ENCODE measurements around the gene KLK14.

GRCh38 chr19:51070334-51071094 lies 12.2 kb downstream of the KLK14 start:
- TF ChIP-seq CTCF (conservative IDR thresholded peaks at IDR 0.05; ENCODE audit: low read length) = no peak
- TF ChIP-seq EZH2phosphoT487 (IDR thresholded peaks at IDR 0.05; ENCODE audit: borderline replicate concordance, low read depth, low read length) = no peak

Measured in OCI-LY7 (cell line).